ENCODE data around the gene MYH15. TPM values are rescaled to one million over a fixed set of nuclear protein-coding genes. Genes with fewer than 3 reads are reported as not detected.

MYH15 gene
- total and polyA plus RNA-seq, 8 donors, result 0.03 to 0.19 (median 0.06) TPM; not detected in 3

DNA sequence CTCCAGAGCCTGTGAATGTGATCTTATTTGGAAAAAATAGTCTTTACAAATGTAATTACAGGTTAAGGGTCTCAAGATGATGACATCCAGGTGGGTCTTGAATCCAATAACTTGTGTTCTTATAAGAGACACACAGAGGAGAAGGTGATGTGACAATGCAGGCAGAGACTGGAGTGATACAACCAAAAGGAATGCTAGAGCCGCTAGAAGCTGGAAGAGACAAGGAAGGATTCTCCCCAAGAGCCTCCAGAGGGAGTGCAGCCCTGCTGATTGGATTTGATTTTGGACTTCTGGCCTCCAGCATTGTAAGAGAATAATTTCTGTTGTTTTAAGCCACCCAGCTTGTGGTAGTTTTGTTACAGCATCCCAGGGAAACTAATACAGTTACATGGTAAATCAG is 9.7 kb downstream of the MYH15 start:
- no peak for DNase-seq
- TF ChIP-seq, protein P1, sequence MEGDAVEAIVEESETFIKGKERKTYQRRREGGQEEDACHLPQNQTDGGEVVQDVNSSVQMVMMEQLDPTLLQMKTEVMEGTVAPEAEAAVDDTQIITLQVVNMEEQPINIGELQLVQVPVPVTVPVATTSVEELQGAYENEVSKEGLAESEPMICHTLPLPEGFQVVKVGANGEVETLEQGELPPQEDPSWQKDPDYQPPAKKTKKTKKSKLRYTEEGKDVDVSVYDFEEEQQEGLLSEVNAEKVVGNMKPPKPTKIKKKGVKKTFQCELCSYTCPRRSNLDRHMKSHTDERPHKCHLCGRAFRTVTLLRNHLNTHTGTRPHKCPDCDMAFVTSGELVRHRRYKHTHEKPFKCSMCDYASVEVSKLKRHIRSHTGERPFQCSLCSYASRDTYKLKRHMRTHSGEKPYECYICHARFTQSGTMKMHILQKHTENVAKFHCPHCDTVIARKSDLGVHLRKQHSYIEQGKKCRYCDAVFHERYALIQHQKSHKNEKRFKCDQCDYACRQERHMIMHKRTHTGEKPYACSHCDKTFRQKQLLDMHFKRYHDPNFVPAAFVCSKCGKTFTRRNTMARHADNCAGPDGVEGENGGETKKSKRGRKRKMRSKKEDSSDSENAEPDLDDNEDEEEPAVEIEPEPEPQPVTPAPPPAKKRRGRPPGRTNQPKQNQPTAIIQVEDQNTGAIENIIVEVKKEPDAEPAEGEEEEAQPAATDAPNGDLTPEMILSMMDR (IDR thresholded peaks at IDR 0.05), result no peak

DNA sequence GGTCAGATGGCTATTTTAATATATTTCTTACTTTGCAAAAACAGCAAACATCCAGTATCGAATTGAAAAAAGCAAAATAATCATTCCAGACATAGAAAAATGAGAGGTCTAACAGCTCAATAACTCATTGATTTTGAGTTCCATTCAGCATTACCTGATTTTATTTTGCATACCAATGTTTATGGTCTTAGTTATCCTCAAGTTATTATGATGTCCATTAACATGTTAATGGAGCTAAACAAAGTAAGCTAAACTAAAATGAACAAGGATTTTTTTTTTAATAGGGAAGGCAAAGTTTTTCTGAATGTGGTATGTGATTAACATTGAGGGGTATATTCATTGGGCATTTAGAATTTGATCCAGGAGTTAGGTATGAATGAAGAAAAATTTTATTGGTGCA is 13.1 kb downstream of the MYH15 start:
- no peaks in the 10 kb centered on the region for H3K27me3 ChIP-seq
- TF ChIP-seq, protein P1 (IDR thresholded peaks at IDR 0.05), result no peak
- no peak for ATAC-seq
- no peak overlapping the region for H3K4me3 ChIP-seq
- intact Hi-C loops (cut with DNase I), result loop anchor here in 1 of 3 donors (10.0 kb wide), 1 partner anchor 48 kb away; no protein-coding TSS in a partner anchor
- no peaks in the 10 kb centered on the region for H3K4me1 ChIP-seq
- no peaks in the 10 kb centered on the region for H3K9me3 ChIP-seq
- 84 to 95% methylated on average over 1 of the region's 1 CpG for WGBS, 2 donors
- no peak overlapping the region for H3K27ac ChIP-seq
- no peak for DNase-seq
- no peaks in the 10 kb centered on the region for H3K36me3 ChIP-seq
- FAIRE-seq, result no peak

More for the DNA sequence above, 9.7 kb downstream of the MYH15 start:
- Histone ChIP-seq H3K4me1 (no peaks in the 10 kb centered on the region), H3K36me3 (no peaks in the 10 kb centered on the region), H3K27ac (no peak overlapping the region), H3K27me3 (no peaks in the 10 kb centered on the region), H3K9me3 (no peaks in the 10 kb centered on the region), H3K4me3 (no peak overlapping the region)
- WGBS, 2 donors, result 84 to 97% methylated on average over 1 of the region's 1 CpG
- ATAC-seq (no peak), FAIRE-seq (no peak)
- intact Hi-C loops (cut with DNase I), result no loop called here

DNA sequence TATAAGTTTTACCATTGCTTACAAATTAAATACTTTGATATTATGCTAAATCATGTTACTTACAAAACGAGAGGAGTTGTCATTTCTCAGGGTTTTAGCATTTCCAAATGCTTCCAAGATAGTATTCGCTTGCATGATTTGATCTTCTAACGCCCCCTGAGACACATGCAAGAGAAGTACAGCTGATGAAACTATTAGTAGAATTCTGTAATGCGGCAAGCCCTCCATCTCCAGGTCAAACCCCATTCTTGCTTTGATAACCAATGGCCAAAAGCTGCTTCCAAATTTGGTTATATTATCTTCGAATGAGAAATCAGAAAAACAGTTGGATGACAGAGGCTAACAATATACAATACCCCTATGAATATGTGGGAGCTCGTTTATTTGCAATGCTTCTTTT is 14.7 kb downstream of the MYH15 start:
- WGBS, 2 donors, result 68 to 76% methylated on average over 6 of the region's 6 CpGs
- DNase-seq, result no peak
- Histone ChIP-seq H3K9me3 (no peaks in the 10 kb centered on the region), H3K27me3 (no peaks in the 10 kb centered on the region), H3K4me3 (no peak overlapping the region), H3K4me1 (no peaks in the 10 kb centered on the region), H3K36me3 (no peaks in the 10 kb centered on the region), H3K27ac (no peak overlapping the region)
- no peak for ATAC-seq
- no peak for FAIRE-seq
- intact Hi-C loops (cut with DNase I), result loop anchor here in 1 of 3 donors (10.0 kb wide), 1 partner anchor 49 kb away; no protein-coding TSS in a partner anchor
- TF ChIP-seq, protein P1 (IDR thresholded peaks at IDR 0.05), result no peak

DNA sequence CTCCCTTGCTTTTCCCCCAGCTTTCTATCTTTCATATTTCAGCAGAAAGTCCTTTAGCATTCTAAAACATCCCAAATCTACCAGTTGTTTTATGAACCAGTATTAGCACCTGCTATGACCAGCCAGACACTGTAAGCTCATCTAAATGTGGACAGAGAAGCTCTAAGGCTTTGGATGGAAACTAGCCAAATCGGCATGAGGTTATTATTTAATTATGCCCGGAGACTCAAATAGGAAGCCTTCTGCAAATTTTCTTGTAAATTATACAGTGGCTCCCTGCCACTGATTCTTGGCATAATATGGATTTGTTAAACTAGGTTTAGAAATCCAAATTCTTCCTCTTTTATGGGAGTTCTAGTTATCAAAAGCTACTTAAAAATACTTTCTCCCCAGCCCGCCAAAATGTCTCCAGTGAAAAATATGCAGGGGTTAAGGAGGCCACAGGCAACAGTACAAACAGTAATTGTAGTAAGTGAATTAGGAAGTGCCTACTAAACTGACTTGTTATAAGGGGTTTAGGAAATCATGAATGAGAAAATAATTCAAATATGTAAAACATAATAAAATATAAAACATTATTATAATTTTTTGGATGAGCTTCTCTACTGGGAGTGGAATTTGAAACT is 15.4 kb downstream of the MYH15 start:
- FAIRE-seq (no peak), DNase-seq (no peak), ATAC-seq (no peak)
- H3K9me3 ChIP-seq, result no peaks in the 10 kb centered on the region
- TF ChIP-seq, protein P1 (IDR thresholded peaks at IDR 0.05), result no peak
- no peak overlapping the region for H3K4me3 ChIP-seq
- H3K27me3 ChIP-seq, result no peaks in the 10 kb centered on the region
- intact Hi-C loops (cut with DNase I), result loop anchor here in 2 of 3 donors (5.0 to 10.0 kb wide), 2 partner anchors 50 to 57 kb away; no protein-coding TSS in a partner anchor
- no peak overlapping the region for H3K27ac ChIP-seq
- 43 to 48% methylated on average over 3 of the region's 3 CpGs for WGBS, 2 donors
- H3K4me1 ChIP-seq, result no peaks in the 10 kb centered on the region
- no peaks in the 10 kb centered on the region for H3K36me3 ChIP-seq

DNA sequence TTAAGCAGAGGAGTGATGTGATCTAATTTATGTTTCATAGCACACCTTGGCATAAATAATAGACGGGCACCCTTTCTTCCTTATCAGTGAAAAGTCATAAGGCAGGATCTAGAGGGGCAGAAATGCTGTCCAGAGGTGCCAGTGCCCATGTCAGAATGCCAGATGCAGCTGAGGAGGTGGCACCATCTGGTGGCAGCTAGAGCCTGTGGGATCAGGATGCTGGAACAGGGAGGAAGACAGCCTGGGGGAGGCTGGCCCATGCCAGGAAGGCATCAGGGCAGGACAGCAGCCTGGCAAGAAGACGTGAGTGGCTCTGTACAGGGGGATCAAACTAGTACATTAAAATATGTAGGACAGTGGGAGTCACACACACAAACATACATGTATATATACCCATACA is 16.5 kb downstream of the MYH15 start:
- H3K27ac ChIP-seq, result no peak overlapping the region
- no peaks in the 10 kb centered on the region for H3K36me3 ChIP-seq
- WGBS, 2 donors, result 47 to 55% methylated on average over 2 of the region's 2 CpGs
- DNase-seq (peak in 1 of 6 donors; percentile 16), FAIRE-seq (no peak), ATAC-seq (peak in 3 of 4 donors; percentile 29 to 39 (median 37))
- TF ChIP-seq, protein P1 (IDR thresholded peaks at IDR 0.05), result no peak
- intact Hi-C loops (cut with DNase I), result loop anchor here in 2 of 3 donors (5.0 to 10.0 kb wide), 2 partner anchors 51 to 58 kb away; no protein-coding TSS in a partner anchor
- H3K4me1 ChIP-seq, result no peaks in the 10 kb centered on the region
- H3K27me3 ChIP-seq, result no peaks in the 10 kb centered on the region
- H3K4me3 ChIP-seq, result no peak overlapping the region
- H3K9me3 ChIP-seq, result no peaks in the 10 kb centered on the region
